ENCODE results near the gene MOV10. TPM values are rescaled to one million over a fixed set of nuclear protein-coding genes. Genes with fewer than 3 reads are reported as not detected.

The MOV10 gene
- total and polyA plus RNA-seq, 2 of the 8 experiments (the other 6 are each of a cell fraction or from before 2014, with no cell fraction given), result 57.3 to 109 TPM

DNA sequence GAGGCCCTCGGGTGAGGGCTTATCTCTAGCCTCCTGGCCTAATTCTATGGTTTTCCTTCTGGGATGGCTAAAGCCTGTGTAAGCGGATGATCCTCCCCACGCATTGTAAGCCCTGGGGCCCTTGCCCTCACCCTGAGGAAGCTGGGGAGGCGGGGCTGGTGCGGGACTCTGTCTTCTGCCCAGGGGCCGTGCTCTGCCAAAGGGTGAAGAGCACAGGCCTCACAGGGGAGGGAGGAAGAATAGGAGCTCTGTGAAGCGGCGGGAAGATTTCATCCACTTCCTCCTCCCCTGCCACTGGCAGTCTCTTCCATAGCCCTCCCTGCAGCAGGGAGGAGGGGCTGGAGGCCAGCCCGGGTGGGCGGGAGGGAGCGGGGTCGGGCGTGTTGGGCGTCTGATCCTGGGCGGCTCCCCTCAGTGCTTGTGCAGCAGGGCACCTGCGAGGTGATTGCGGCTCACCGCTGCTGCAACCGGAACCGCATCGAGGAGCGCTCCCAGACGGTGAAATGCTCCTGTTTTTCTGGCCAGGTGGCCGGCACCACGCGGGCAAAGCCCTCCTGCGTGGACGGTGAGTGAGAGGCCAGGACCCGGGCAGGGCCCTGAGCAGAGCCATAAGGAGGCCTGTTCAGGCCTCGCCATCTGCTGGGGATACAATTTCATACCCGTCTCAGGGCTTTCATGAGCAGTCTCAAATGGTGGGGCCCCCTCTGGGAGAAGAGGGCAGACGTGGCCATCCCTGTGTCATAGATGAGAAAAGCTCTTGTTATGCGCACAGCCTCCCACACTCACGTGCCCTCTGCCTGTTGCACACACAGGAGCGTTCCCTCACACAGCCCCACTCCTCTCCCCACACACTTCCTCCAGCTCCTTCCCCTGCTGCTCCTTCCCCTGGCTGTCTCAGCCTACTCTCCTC lies 48.4 kb downstream of the MOV10 start:
- Histone ChIP-seq H4K20me1 (replicated peaks in 1 of 2; ENCODE audit: control insufficient read depth in 1 of 2, insufficient read depth in 2 of 2, low read length in 2 of 2) (no peaks in the 10 kb centered on the region), H2BK15ac (ENCODE audit: low read length) (peak overlapping the region; percentile 95), H2AK5ac (ENCODE audit: low read depth, low read length) (0 out of 2 replicates have a peak overlapping the region, but pooled peaks have one; percentile 46), H3K27ac (ENCODE audit: low read depth, low read length) (no peak overlapping the region), H3K18ac (ENCODE audit: extremely low read depth, low read length) (peak overlapping the region; percentile 88), H3K56ac (replicated peaks; ENCODE audit: insufficient read length, low read depth, low read length) (no peak overlapping the region), H2BK120ac (replicated peaks; ENCODE audit: low read depth, low read length) (peak overlapping the region; percentile 75), H3K27me3 (replicated peaks in 1 of 4; ENCODE audit: control insufficient read depth in 3 of 4, extremely low read depth in 1 of 4, insufficient read depth in 3 of 4, low read length in 3 of 4) (peaks cover 0 to 26% (median 16%) of the 10 kb centered on the region in 4 experiments; a peak in 5 of 7 replicates), H4K8ac (ENCODE audit: extremely low read depth, insufficient read depth, low read length) (peak overlapping the region; percentile 60; the same call in 1 of the 2 replicates), H3K79me1 (ENCODE audit: low read depth, low read length) (no peaks in the 10 kb centered on the region), H3K4ac (replicated peaks; ENCODE audit: insufficient read length, low read depth, low read length) (peak overlapping the region; percentile 61), H4K91ac (replicated peaks; ENCODE audit: insufficient read length, low read length) (peak overlapping the region; percentile 82), H3K23me2 (ENCODE audit: low read depth, low read length) (peaks cover 2% of the 10 kb centered on the region; the same call in 1 of the 2 replicates), H3K23ac (ENCODE audit: insufficient read length) (no peak overlapping the region), H3K4me2 (ENCODE audit: insufficient read depth in 1 of 2, low read depth in 2 of 2, low read length in 2 of 2) (peak overlapping the region; percentile 60 to 73), H3K9ac (replicated peaks in 1 of 4; ENCODE audit: extremely low read depth in 1 of 4, low read depth in 3 of 4, low read length in 3 of 4) (0 out of 7 replicates have a peak overlapping the region, but pooled peaks of 1 of the 4 experiments have one; percentile 25), H2BK12ac (ENCODE audit: low read depth, low read length) (peak overlapping the region; percentile 99), H3K9me3 (ENCODE audit: insufficient read depth in 2 of 2, low read depth in 1 of 2, low read length in 1 of 2) (no peaks in the 10 kb centered on the region), H3K4me1 (replicated peaks in 1 of 4; ENCODE audit: control insufficient read depth in 3 of 4, insufficient read depth in 4 of 4, low read length in 3 of 4) (peaks cover 8 to 21% (median 16%) of the 10 kb centered on the region in 4 experiments), H3K79me2 (ENCODE audit: control insufficient read depth in 1 of 2, insufficient read depth in 2 of 2, low read length in 2 of 2) (no peaks in the 10 kb centered on the region), H2AFZ (ENCODE audit: low read length) (peak overlapping the region; percentile 82), H2BK5ac (ENCODE audit: low read depth, low read length) (peak overlapping the region; percentile 76; the same call in 1 of the 2 replicates), H4K5ac (ENCODE audit: insufficient read length, low read depth, low read length) (peak overlapping the region; percentile 4), H3K36me3 (ENCODE audit: control insufficient read depth in 2 of 4, insufficient read depth in 4 of 4, low read length in 3 of 4) (no peaks in the 10 kb centered on the region), H3K14ac (ENCODE audit: insufficient read length) (no peak overlapping the region), H3K4me3 (ENCODE audit: extremely low read depth in 1 of 4, insufficient read depth in 2 of 4, low read depth in 3 of 4, low read length in 4 of 4) (peak overlapping the region in 2 of 4 experiments; percentile 18 to 52; a peak in 5 of 8 replicates), H2BK20ac (ENCODE audit: low read length) (peak overlapping the region; percentile 98)
- CTCF ChIA-PET (ENCODE audit: partially characterized antibody), result interaction anchor here (0.7 to 14.2 kb wide), 17 partner anchors 7 to 352 kb away, joined by 3 to 547 read pairs (median 5); partner anchors contain the start of genes LRIG2, MOV10 and PPM1J
- FAIRE-seq (no peak), DNase-seq (ENCODE audit: low read depth in 1 of 2, low spot score in 2 of 2) (peak in 1 of 2 experiments; percentile 68)
- POLR2A ChIA-PET (ENCODE audit: partially characterized antibody), result interaction anchor here (0.7 to 3.4 kb wide), 9 partner anchors 8 to 350 kb away, joined by 3 to 20 read pairs (median 4); partner anchors contain the start of genes LRIG2 and PPM1J
- WGBS, 2 experiments (ENCODE audit: extremely low coverage in 1 of 2, insufficient coverage in 1 of 2, insufficient read length in 1 of 2, insufficient replicate concordance in 2 of 2, low coverage in 1 of 2, low lambda C conversion rate in 2 of 2, missing lambda C conversion rate in 1 of 2), result 26% methylated on average over 26 of the region's 35 CpGs; no CpG with 5 or more reads in 1 of the 2 experiments
- TF ChIP-seq EGR1 (IDR thresholded peaks at IDR 0.05; ENCODE audit: borderline replicate concordance, low read depth, low read length), result no peak
- no peak for TF ChIP-seq POLR2AphosphoS5 (IDR thresholded peaks at IDR 0.05; ENCODE audit: low read depth, low read length)
- no peak for TF ChIP-seq CEBPB (IDR thresholded peaks at IDR 0.05; ENCODE audit: low read depth, low read length)
- TF ChIP-seq, protein P1, sequence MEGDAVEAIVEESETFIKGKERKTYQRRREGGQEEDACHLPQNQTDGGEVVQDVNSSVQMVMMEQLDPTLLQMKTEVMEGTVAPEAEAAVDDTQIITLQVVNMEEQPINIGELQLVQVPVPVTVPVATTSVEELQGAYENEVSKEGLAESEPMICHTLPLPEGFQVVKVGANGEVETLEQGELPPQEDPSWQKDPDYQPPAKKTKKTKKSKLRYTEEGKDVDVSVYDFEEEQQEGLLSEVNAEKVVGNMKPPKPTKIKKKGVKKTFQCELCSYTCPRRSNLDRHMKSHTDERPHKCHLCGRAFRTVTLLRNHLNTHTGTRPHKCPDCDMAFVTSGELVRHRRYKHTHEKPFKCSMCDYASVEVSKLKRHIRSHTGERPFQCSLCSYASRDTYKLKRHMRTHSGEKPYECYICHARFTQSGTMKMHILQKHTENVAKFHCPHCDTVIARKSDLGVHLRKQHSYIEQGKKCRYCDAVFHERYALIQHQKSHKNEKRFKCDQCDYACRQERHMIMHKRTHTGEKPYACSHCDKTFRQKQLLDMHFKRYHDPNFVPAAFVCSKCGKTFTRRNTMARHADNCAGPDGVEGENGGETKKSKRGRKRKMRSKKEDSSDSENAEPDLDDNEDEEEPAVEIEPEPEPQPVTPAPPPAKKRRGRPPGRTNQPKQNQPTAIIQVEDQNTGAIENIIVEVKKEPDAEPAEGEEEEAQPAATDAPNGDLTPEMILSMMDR (IDR thresholded peaks at IDR 0.05; ENCODE audit: control extremely low read depth in 1 of 3, insufficient read depth in 1 of 3, low read depth in 1 of 3, low read length in 3 of 3), result no peak
- no peak for TF ChIP-seq CHD2 (IDR thresholded peaks at IDR 0.05; ENCODE audit: low read length)
- no peak for TF ChIP-seq SUZ12 (IDR thresholded peaks at IDR 0.05; ENCODE audit: low read length)
- no peak for TF ChIP-seq NRF1 (IDR thresholded peaks at IDR 0.05; ENCODE audit: low read depth, low read length)
- TF ChIP-seq POU5F1 (IDR thresholded peaks at IDR 0.05; ENCODE audit: low read depth, low read length), result no peak
